ENCODE data around the gene KATNAL2.

GRCh38 chr18:47141289-47141688 lies 223.9 kb downstream of the KATNAL2 start:
- TF ChIP-seq, protein P1, sequence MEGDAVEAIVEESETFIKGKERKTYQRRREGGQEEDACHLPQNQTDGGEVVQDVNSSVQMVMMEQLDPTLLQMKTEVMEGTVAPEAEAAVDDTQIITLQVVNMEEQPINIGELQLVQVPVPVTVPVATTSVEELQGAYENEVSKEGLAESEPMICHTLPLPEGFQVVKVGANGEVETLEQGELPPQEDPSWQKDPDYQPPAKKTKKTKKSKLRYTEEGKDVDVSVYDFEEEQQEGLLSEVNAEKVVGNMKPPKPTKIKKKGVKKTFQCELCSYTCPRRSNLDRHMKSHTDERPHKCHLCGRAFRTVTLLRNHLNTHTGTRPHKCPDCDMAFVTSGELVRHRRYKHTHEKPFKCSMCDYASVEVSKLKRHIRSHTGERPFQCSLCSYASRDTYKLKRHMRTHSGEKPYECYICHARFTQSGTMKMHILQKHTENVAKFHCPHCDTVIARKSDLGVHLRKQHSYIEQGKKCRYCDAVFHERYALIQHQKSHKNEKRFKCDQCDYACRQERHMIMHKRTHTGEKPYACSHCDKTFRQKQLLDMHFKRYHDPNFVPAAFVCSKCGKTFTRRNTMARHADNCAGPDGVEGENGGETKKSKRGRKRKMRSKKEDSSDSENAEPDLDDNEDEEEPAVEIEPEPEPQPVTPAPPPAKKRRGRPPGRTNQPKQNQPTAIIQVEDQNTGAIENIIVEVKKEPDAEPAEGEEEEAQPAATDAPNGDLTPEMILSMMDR (conservative IDR thresholded peaks at IDR 0.05) = no peak
- TF ChIP-seq EZH2 (IDR thresholded peaks at IDR 0.05; ENCODE audit: low read depth) = no peak

Measured in PC-9 (cell line).